Medulla oblongata (tissue), 1 donor: ENCODE results near the gene RASGRF1.
"Not testable (repeated sequence)": the region's sequence is repeated elsewhere in the genome, so short reads cannot be mapped to it uniquely, and the experiment has no call there.

Source experiments
- DNase-seq: peaks from one replicate; pipeline ENCODE4 v3.0.0-alpha.2; 2015; ENCODE audit errors: extremely low spot score

The RASGRF1 gene

DNA sequence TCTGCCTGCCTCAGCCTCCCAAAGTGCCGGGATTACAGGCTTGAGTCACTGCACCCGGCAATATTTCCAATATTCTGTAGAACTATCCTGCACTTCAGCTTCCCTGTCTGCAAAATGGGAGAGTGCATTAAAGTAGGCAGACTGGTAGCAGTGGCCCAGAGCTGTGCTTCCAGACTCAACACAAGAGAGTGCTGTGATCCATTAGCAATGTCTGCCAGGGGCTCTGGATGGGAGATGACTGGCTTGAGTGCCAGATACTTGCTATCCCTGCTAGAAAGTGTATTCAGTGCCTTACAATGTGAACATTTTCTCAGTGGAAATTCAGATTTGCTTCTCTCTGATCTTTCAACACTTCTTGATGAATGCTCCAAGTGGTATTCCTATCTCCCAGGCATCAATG lies 80.3 kb downstream of the RASGRF1 start:
- no peak for DNase-seq

- DNase-seq = peak; percentile 65
Observed at GRCh38 chr15:79009379-79009778, 81.2 kb downstream of the RASGRF1 start.

DNA sequence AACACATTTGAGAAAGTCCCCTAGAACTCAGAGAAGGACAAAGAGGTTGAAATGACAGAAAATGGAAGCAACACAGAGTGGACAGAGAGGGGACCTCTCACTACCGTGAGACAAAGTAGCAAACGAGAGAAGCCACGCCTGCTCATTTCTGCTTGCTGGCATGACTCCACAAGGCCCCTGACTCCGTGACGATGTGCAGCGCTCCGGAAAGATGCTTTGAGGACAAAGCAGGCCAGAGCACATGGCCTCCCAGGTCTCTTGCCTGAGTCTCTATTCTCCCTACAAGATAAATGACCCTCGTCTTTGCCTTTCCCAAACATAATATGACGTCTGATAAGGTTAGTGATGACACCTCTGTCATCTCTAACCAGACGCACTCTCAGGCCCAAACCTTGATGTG lies 81.9 kb downstream of the RASGRF1 start:
- no peak for DNase-seq

DNA sequence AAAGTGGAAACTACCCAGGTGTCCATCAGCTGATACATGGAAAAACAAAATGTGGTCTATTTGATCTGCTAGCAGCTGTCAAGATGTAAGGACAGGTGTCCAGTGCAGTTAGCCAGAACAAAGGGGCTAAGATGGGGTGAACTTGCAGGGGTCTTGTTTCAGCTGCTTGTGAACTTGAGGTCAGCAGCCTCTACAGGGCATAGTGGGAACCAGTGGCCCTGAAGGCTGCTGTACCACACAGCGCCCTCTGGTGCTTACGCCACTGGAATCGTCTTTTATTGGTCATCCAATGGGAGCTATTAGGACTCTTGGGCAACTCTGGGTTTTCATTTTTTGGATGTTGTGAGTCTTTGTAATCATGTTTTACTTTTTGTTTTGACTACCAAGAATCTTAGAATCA lies 83.5 kb downstream of the RASGRF1 start:
- peak; percentile 49 for DNase-seq

DNA sequence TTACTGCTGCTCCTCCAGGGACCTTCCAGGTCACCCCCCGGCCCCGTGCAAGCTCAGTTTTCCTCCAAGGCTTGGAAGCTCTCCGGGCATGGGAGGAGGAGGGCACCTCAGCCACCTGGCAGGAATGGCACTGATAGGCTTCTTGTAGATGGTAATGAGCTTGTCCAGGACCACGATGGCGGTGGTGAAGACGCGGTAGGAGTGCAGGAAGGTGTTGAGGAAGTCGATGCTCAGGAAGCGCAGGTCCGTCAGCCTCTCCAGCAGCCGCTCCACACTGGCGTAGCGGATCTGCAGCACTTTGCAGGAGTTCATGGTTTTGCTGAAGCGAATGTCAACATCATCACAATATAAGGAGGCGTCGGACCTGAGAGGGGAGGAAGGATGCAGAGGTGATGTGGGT lies 84.5 kb downstream of the RASGRF1 start:
- DNase-seq = no peak

- DNase-seq = peak; percentile 75
Observed at GRCh38 chr15:79004336-79004735, 86.2 kb downstream of the RASGRF1 start.

DNA sequence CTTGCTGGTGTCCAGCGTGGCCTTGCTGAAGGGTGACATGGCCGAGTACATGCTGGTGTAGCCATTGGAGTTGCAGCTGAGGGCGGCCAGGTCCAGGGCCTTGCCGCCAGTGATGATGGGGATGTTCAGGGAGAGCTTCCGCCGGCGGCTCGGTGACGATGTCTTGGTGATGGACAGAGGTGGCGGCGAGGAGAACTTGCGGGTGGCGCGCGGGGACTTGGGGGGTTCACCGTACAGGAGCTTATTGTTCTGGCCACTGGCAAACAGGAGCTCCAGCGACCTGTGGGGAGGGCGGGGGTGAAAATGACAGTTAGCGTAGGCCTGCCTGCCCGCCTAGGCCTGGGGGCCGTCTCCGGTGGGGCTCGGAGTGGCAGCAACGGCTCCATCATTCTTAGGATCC lies 86.7 kb downstream of the RASGRF1 start:
- DNase-seq = no peak

GRCh38 chr15:79003301-79003700 lies 87.3 kb downstream of the RASGRF1 start:
- DNase-seq = no peak

- DNase-seq = no peak
Observed at GRCh38 chr15:79002581-79002980, 88.0 kb downstream of the RASGRF1 start.

DNA sequence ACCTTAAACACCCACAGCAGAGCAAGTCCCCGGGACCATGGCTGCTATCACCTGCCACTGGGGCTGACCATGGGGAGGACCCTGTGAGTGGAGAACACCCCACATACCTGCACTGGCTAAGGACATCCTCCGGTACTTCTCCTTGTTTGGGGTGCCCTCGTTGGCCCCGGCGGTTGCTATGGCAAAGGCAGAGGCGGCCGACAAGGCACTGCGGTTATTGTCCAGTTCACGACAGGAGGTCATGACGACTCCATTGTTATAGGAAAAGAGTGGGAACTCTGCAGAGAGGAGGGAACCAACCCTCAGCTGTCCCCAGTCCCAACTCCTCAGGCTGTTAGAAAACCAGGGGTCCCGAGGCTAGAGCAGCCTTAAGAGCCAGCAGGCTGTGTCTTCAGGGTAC lies 90.9 kb downstream of the RASGRF1 start:
- DNase-seq = no peak

GRCh38 chr15:78998526-78998925 lies 92.1 kb downstream of the RASGRF1 start:
- DNase-seq = no peak

DNA sequence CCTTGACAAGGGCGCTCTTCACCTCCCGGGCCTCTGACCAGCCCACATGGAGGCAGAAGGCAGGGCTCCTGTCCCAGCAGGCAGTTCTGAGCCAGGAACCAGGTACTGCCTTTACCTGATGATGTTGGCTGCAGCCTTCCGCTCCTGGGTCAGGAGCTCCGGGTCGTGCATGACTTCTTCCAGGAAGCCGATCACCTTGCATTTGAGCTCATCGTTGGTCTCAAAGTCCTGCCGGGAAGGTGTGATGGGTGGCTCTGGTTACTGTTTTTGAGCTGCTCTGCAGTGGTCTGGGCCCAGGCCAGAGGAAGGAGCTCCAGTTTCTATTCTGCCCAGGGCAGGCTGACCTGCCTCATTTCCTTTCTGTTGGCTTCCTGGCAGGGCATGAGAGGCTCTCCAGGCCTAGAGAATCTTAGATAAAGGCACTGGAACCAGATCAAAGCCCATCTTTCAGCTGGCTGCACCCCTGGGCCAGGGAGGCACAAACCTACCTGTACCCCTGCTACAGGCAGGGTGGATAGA lies 92.5 kb downstream of the RASGRF1 start:
- no peak for DNase-seq

DNA sequence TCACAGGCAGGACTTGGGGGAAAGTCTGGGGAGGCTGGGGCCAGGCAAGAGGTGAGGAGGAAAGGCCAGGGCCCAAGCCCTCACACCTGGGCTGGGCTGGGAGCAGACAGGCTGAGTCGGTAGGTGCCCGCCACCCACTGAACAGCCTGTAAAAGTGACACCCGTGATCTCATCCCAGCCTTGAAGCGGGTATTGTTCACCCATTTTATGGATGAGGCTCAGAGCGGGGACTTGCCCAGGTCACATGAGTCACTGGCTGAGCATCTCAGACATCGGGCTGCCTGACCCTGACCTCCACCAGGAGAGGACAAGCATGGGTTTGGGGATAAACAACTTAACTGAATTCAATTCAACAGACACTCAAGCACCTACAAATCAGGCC lies 93.7 kb downstream of the RASGRF1 start:
- no peak for DNase-seq

DNA sequence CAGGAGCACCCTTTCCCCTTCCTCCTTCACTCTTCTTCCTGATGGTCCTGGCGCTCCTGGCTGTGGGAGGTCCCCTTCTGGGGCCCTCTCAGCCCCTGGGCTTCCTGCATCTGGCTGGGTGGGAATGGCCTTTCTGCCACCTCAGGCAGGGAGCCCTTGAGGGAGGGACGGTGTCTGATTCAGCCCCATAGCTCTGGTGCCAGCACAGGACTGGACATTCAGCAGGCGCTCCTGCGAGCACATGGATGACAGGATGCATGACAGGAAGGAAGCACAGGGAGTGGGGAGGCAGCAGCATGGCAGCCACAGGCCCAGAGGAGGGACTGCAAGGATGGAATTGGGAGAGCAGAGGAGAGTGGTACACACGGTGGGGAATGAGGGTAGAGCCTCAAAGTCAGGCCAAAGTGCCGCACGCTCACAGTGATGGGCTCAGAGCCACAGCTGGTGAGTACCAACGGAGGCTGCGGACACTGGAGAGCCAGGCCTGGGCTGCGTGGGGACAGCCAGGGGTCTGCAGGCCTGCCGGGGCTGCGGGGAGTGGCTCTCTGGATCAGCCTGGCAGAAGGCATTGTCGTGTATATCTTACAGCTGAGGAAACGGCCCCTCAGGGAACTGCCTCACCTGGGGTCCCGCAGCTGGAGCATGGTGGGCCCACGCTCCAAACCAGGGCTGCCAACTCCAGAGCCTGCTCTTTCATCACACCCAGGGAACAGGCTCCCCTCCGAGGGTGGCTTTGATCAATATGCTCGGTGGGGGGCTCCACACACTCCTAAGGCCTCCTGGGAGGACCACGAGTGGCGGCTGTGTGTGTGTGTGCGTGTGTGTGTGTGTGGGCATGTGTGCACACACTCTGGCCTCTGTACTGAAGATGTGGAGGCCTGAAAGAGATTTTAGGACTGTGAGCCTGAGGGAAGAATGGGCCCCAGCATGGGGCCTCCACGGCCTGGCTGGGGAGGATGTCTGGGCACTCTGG lies 94.4 kb downstream of the RASGRF1 start:
- DNase-seq = no peak

DNA sequence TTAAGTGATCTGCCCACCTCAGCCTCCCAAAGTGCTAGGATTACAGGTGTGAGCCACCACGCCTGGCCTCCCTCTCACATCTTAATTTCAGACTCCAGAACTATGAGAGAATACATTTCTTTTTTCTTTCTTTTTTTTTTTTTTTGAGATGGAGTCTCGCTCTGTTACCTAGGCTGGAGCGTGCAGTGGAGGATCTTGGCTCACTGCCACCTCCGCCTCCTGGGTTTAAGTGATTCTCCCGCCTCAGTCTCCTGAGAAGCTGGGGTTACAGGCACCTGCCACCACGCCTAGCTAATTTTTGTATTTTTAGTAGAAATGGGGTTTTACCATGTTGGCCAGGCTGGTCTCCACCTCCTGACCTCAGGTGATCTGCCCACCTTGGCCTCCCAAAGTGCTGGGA lies 95.4 kb downstream of the RASGRF1 start:
- not testable (repeated sequence) for DNase-seq

DNA sequence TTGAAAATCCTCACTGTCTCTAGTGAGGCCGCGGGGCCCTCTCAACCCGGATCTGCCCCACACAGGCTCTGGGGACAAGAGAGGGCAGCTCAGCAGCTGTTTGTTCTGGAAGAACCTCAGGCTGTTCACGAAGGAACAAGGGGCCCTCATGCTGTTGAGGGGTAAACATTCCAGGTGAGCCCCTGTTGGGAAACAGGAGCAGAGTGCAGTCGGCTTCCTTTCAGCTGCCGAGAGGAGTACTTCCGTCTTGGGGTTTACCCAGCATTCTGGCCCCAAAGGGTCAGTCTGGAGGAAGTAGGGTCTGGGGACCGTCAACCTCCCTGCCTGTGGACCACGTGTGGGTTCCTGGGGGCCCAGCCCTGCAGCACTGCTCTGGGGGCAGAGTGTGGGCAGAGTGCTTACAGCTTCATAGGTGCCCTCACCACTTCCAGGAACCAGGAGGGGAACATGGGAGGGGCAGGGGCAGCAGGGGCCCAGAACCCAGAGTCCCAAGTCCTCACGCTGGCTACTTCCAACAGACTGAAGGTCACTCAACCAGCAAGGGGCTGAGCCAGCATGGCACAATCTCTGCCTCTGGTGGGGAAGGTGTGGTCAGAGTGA lies 96.5 kb downstream of the RASGRF1 start:
- peak; percentile 43 for DNase-seq

GRCh38 chr15:78993257-78993930 lies 97.2 kb downstream of the RASGRF1 start:
- DNase-seq = no peak

DNA sequence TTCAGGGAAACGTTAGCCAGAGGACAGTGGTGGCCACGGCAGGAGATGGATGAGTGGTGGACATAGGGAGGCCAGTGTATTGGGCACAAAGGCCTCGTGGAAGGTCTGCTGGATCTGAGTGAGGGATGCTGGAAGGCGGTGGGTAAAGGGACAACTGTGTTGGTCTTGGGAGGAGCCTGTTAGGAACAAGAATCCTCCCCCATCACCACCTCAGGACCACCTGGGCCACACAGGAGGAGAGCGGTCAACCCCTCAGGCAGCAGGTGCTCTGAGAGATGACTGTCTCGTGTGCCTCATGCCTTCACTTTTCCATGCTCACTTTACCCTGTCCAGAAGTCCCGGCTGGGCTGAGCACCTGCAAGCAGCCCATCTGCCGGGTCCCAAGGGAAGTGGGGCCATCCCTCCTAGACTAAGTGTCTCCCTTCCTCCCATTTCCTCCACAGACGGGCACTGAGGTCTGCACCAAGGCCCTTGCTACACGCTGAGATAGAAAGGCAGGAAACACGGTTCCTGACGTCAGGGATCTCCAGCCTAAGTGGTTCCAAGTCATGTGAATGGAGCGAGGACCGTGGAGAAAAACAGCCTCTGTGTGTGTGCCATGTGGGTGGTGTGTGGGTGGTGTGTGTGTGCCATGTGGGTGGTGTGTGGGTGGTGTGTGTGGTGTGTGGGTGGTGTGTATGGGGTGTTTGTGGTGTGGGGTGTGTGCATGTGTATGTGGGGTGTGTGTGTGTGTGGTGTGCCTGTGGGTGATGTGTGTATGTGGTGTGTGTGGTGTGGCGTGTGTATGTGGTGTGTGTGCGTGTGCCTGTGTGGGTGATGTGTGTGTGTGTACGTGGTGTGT lies 97.9 kb downstream of the RASGRF1 start:
- DNase-seq = peak; percentile 71

DNA sequence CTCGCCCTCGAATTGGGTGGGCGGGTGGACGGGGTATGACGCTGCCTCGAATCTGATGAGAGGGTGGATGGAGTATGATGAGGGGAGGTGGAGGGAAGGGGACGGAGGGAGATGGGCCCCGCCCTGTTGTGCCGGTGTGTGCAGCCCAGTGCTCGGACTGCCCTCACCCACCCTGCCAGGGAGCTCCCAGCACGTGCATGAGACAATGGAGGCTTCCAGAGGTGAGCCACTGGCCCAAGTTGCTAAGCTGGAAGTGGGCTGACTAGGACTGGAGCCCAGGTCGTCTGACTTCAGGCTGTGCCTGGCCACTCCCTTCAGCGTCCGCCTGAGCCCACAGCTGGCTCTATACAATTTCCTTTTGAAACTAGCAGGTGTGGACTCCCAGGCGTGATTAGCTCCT lies 98.7 kb downstream of the RASGRF1 start:
- no peak for DNase-seq

GRCh38 chr15:78991476-78991875 lies 99.1 kb downstream of the RASGRF1 start:
- no peak for DNase-seq

DNA sequence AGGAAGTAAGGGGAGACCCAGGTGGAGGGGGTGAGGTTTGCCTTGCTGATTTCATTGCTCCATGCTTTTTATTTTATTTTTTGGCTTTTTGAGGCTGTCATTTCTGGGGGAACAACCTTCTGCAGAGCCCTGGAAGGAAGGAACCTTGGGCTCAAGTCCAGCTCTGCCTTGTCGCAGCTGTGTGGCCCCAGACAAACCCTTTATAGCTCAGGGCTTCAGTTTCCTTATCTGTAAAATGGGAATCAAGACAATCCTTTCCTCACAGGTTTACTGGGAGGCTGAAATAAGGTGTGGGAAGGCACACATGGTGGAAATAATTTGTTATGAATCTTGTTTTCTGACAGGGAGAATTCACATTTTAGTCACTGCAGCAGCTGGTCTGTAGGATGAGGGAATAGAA lies 100.3 kb downstream of the RASGRF1 start:
- no peak for DNase-seq
